ENCODE measurements around the gene SLC22A5.

DNA sequence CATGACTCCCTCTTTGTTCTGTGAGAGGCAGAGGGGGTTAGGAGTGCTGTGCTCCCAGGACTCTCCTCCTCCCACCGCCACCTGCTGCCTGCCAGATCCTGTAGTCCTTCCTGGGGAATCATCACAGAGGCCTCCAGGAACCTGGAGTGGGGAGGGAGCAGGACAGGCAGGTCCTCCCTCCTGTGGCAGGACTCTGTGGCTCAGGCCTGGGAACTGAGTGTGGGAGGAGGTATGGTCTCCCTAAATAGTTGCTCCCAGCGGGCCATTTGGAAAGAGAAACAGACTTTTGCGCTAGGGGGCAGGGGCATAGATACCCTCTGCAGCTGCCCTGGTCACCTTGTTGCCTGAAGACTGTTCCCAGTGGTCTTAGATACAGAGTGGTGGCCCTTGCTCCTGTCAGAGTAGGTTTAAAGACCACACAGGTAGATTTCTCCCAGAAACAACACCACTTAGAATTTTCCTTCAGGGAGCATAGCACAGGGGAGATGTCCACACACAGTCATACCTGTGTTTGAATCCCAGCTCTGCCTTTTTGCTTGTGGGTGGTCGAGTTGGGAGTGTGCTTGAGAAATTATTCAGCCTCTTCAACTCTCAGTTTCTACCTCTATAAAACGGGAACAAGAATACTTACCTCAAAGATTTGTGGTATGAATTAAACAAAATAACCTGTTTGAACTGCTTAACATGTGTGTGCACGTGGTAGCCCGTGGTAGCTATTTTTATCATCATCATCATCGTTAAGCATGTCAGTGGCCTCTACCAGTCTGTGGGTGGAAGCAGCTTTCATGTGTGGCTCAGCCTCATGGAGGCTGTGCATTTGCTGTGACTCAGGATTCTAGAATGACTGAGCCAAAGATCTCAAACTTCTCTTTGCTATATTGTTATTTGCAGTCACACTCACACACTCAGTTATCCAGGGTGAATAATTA lies 55.8 kb downstream of the SLC22A5 start:
- TF ChIP-seq, protein P1, sequence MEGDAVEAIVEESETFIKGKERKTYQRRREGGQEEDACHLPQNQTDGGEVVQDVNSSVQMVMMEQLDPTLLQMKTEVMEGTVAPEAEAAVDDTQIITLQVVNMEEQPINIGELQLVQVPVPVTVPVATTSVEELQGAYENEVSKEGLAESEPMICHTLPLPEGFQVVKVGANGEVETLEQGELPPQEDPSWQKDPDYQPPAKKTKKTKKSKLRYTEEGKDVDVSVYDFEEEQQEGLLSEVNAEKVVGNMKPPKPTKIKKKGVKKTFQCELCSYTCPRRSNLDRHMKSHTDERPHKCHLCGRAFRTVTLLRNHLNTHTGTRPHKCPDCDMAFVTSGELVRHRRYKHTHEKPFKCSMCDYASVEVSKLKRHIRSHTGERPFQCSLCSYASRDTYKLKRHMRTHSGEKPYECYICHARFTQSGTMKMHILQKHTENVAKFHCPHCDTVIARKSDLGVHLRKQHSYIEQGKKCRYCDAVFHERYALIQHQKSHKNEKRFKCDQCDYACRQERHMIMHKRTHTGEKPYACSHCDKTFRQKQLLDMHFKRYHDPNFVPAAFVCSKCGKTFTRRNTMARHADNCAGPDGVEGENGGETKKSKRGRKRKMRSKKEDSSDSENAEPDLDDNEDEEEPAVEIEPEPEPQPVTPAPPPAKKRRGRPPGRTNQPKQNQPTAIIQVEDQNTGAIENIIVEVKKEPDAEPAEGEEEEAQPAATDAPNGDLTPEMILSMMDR (IDR thresholded peaks at IDR 0.05; ENCODE audit: poor library complexity): no peak
- TF ChIP-seq EZH2 (IDR thresholded peaks at IDR 0.05; ENCODE audit: borderline replicate concordance): no peak
- no peak for TF ChIP-seq EZH2phosphoT487 (IDR thresholded peaks at IDR 0.05; ENCODE audit: low read depth, severe bottlenecking, unreplicated experiment)

Data from hepatocyte (in vitro differentiated cells).